K562 (cell line): ENCODE results near the gene ZNF74. TPM values are rescaled to one million over a fixed set of nuclear protein-coding genes. Genes with fewer than 3 reads are reported as not detected.
A peak's percentile ranks its signal among the peaks of the same experiment; 100 is the strongest.

Experiments
- KHSRP ChIP-seq: fragments of 450-650 bp; IDR thresholded peaks from 2 replicates; pipeline ENCODE4 v1.6.1; 2017
- TCF7 ChIP-seq: sonication (generic); IDR thresholded peaks from 2 replicates; pipeline ENCODE4 v1.6.1; 2016; ENCODE audit warnings: antibody characterized with exemption, borderline replicate concordance
- ZKSCAN8 ChIP-seq: fragments of 200-800 bp; sonication (Bioruptor generic); IDR thresholded peaks from 2 replicates; pipeline ENCODE4 v1.6.1; 2016; ENCODE audit warnings: missing genetic modification characterization, missing compliant biosample characterization
- ZNF239 ChIP-seq: fragments of 250-450 bp; sonication (Bioruptor Pico); IDR thresholded peaks from 2 replicates; pipeline ENCODE4 v1.4.0; 2020; ENCODE audit warnings: mild to moderate bottlenecking
- ZNF444 ChIP-seq: fragments of 250-450 bp; sonication (Bioruptor Pico); IDR thresholded peaks from 2 replicates; pipeline ENCODE4 v1.4.0; 2020; ENCODE audit warnings: mild to moderate bottlenecking, moderate library complexity
- polyA plus RNA-seq, 8 experiments: library from polyadenylated mRNA; depleted of rRNA in 4 of 8; stranded (reverse) in 5 of 8; unstranded in 3 of 8; fragments of >200 nt; fragmentation: Nextera tagmentation in 2 of 8; fragmentation: Illumina TruSeq in 1 of 8; extraction: Ambion mirVana in 2 of 8; extraction: Trizol in 1 of 8; gene quantifications; 2 replicates each; pipeline versions ENCODE4 v1.2.1 to v1.2.3, GENCODE V29; 2011 to 2014; ENCODE audit warnings: inconsistent platforms in 1 of 8, missing spikeins in 1 of 8
- total RNA-seq, 7 experiments: library from RNA; depleted of rRNA in 6 of 7; stranded (reverse); fragments of >200 nt in 6 of 7; fragmentation: Illumina TruSeq in 2 of 7; extraction: Trizol in 2 of 7; gene quantifications; 2 replicates each; pipeline versions ENCODE4 v1.2.1 to v1.2.3, GENCODE V29; 2011 to 2021; ENCODE audit warnings: low replicate concordance in 1 of 7
- TF ChIP-seq, protein P1 (sequence below): fragments of 200-800 bp; sonication (Bioruptor generic); IDR thresholded peaks from 2 replicates; pipeline ENCODE4 v1.6.1; 2017; ENCODE audit warnings: missing genetic modification characterization, missing compliant biosample characterization
- TF ChIP-seq, protein P2 (sequence below): fragments of 450-650 bp; conservative IDR thresholded peaks from 2 replicates; pipeline ENCODE4 v1.6.1; 2016; ENCODE audit warnings: missing genetic modification characterization, low read depth, mild to moderate bottlenecking, control low read depth, missing compliant biosample characterization
- TF ChIP-seq, protein P3 (sequence below): sonication (generic); formaldehyde crosslinking; IDR thresholded peaks from 2 replicates; pipeline ENCODE4 v1.9.0; 2022; ENCODE audit warnings: mild to moderate bottlenecking, missing genetic modification reagents
- TF ChIP-seq, protein P4 (sequence below), 2 experiments: fragments of 450-650 bp in 1 of 2; sonication (generic) in 1 of 2; formaldehyde crosslinking in 1 of 2; IDR thresholded peaks; 2 replicates each; pipeline versions ENCODE4 v1.7.1 to v1.9.0; 2016 to 2022; ENCODE audit warnings: inconsistent platforms in 1 of 2, mild to moderate bottlenecking in 1 of 2, missing genetic modification reagents in 1 of 2
- TF ChIP-seq, protein P5 (sequence below): fragments of 450-650 bp; formaldehyde crosslinking; conservative IDR thresholded peaks from 2 replicates; pipeline ENCODE4 v1.4.0; 2022; ENCODE audit warnings: mild to moderate bottlenecking, missing genetic modification characterization

ZNF74 gene
- total and polyA plus RNA-seq, 9 of the 15 experiments (the other 6 are each of a cell fraction or from before 2014, with no cell fraction given), result 2.4 to 53.5 (median 31.5) TPM

DNA sequence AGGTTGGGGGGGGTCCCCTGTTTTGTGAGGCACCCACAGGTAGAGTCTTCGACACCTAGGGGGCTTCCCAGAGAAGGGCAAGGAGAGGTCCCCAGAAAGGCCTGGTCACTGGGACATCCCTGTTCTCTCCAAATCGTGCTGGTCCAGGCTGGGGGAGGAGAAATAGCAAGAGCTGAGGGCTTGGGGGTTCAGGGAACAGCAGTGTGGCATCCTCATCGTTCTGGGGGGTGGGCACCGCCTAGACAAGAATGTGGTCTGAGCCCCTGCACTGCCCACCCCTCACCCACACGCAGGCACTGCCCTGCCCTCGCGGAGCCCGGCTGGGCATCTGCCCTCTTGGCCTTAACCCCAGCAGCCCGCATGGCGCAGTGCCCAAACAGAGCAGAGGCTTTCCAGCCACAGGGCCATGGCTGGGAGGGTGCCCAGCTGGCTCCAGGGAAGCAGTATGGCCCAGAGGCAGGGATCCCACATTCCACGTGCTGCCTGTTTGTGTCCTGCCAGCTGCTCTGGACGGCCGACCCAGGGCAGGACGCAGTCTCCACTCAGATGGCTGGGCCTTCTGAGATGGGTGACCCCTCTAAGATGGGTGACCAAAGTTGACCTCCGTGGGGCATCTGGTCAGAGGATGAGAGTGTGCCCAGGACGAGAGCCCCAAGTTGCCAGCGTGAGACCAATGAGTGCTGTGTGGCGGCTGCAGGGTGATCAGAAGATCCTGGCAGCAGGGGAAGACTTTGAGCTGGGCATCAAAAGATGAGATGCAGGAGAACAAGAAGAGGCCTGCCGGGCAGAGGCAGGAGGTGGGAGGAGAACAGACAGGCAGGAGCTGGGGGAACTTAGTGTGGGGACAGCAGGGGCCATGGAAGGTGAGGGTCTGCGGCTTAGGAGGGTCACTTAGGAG lies 29.3 kb downstream of the ZNF74 start (continued):
- TF ChIP-seq, protein P1, sequence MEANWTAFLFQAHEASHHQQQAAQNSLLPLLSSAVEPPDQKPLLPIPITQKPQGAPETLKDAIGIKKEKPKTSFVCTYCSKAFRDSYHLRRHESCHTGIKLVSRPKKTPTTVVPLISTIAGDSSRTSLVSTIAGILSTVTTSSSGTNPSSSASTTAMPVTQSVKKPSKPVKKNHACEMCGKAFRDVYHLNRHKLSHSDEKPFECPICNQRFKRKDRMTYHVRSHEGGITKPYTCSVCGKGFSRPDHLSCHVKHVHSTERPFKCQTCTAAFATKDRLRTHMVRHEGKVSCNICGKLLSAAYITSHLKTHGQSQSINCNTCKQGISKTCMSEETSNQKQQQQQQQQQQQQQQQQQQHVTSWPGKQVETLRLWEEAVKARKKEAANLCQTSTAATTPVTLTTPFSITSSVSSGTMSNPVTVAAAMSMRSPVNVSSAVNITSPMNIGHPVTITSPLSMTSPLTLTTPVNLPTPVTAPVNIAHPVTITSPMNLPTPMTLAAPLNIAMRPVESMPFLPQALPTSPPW, result no peak
- no peak for TF ChIP-seq ZNF444 (CRISPR knock-in tag)
- TF ChIP-seq TCF7, result no peak
- TF ChIP-seq, protein P2, sequence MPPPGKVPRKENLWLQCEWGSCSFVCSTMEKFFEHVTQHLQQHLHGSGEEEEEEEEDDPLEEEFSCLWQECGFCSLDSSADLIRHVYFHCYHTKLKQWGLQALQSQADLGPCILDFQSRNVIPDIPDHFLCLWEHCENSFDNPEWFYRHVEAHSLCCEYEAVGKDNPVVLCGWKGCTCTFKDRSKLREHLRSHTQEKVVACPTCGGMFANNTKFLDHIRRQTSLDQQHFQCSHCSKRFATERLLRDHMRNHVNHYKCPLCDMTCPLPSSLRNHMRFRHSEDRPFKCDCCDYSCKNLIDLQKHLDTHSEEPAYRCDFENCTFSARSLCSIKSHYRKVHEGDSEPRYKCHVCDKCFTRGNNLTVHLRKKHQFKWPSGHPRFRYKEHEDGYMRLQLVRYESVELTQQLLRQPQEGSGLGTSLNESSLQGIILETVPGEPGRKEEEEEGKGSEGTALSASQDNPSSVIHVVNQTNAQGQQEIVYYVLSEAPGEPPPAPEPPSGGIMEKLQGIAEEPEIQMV (tag), result no peak
- TF ChIP-seq KHSRP, result no peak
- TF ChIP-seq, protein P3, sequence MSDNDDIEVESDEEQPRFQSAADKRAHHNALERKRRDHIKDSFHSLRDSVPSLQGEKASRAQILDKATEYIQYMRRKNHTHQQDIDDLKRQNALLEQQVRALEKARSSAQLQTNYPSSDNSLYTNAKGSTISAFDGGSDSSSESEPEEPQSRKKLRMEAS (CRISPR knock-in tag), result peak; percentile 12; the same call in 1 of the 2 replicates
- no peak for TF ChIP-seq ZKSCAN8 (CRISPR knock-in tag)
- TF ChIP-seq ZNF239 (CRISPR knock-in tag), result no peak
- TF ChIP-seq, protein P4, sequence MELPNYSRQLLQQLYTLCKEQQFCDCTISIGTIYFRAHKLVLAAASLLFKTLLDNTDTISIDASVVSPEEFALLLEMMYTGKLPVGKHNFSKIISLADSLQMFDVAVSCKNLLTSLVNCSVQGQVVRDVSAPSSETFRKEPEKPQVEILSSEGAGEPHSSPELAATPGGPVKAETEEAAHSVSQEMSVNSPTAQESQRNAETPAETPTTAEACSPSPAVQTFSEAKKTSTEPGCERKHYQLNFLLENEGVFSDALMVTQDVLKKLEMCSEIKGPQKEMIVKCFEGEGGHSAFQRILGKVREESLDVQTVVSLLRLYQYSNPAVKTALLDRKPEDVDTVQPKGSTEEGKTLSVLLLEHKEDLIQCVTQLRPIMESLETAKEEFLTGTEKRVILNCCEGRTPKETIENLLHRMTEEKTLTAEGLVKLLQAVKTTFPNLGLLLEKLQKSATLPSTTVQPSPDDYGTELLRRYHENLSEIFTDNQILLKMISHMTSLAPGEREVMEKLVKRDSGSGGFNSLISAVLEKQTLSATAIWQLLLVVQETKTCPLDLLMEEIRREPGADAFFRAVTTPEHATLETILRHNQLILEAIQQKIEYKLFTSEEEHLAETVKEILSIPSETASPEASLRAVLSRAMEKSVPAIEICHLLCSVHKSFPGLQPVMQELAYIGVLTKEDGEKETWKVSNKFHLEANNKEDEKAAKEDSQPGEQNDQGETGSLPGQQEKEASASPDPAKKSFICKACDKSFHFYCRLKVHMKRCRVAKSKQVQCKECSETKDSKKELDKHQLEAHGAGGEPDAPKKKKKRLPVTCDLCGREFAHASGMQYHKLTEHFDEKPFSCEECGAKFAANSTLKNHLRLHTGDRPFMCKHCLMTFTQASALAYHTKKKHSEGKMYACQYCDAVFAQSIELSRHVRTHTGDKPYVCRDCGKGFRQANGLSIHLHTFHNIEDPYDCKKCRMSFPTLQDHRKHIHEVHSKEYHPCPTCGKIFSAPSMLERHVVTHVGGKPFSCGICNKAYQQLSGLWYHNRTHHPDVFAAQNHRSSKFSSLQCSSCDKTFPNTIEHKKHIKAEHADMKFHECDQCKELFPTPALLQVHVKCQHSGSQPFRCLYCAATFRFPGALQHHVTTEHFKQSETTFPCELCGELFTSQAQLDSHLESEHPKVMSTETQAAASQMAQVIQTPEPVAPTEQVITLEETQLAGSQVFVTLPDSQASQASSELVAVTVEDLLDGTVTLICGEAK (IDR thresholded peaks at IDR 0.05), result no peak
- TF ChIP-seq, protein P4 (CRISPR knock-in tag; IDR thresholded peaks at IDR 0.05), result 0 out of 2 replicates have a peak, but pooled peaks have one; percentile 31
- TF ChIP-seq, protein P5, sequence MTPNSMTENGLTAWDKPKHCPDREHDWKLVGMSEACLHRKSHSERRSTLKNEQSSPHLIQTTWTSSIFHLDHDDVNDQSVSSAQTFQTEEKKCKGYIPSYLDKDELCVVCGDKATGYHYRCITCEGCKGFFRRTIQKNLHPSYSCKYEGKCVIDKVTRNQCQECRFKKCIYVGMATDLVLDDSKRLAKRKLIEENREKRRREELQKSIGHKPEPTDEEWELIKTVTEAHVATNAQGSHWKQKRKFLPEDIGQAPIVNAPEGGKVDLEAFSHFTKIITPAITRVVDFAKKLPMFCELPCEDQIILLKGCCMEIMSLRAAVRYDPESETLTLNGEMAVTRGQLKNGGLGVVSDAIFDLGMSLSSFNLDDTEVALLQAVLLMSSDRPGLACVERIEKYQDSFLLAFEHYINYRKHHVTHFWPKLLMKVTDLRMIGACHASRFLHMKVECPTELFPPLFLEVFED, result peak; percentile 28; the same call in 1 of the 2 replicates
